COLO668 (cell line): Measurements from ENCODE around the gene SHTN1.

Experiments
- DNase-seq: peaks from one replicate; lab custom pipeline; 2025; ENCODE audit not compliant: unreplicated experiment; lab: John Stamatoyannopoulos, UW

Gene SHTN1

GRCh38 chr10:116985611-116986010 is 19.4 kb downstream of the SHTN1 start:
- DNase-seq: no peak

DNA sequence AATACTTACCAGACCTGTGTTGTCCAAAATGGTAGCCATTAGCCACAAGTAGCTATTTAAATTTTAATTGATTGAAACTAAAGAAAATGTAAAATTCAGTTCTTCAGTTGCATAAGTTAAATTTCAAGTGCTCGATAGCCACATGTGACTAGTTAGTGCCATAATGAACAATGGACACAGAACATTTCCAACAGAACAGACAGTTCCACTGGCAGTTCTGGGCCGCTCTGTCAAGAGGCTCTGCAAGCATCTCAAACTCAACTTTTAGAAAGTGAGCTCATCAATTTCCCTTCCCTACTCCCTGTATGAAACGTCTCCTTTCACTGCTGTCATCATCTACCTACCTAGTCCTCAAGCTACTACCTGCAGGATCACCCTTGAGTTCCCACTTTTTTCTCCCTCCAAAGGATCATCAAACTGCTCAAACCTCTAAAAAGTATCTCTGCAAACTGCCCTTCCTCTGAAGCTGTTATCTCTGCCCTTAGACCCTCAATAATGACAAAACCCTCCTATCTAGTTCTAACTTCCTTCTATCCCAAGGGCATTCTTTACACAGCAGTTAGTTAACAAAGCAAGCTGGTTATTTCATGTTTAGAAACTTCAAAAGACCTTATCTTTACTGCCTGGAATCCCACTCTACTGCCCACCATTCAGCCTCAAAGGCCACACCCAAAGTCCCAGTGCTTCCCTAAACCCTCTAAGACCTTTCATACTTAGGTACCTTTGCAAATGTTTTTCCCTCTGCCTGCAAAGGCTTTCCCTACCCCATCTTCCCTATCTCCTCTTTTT is 20.6 kb downstream of the SHTN1 start:
- no peak for DNase-seq

- DNase-seq: no peak
Observed at GRCh38 chr10:116980041-116980440, 24.9 kb downstream of the SHTN1 start.

- no peak for DNase-seq
Observed at GRCh38 chr10:116978901-116979300, 26.1 kb downstream of the SHTN1 start.

DNA sequence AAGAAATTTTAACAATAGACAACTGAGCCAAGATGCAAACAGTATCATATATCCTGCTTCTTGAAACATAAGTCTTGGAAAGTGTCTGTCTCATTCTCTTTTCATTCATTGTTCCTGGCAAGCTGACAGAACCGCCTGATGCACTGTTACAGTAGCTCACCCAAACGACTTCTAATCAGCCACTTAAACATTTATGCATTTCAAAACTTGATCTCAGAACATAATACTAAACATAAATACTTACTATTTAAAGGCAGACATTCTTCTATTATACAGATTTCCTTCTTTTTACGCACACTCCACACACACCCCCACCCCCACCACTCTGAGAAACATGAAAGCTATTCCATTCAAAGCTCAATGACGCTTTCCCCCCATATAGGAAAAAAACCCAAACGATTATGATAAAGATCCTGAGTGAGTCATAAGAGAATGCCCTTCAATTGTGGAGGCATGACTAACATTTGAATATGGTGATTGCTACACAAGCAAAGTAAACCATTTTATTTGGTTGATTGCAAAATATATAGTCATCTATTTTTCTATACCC is 30.5 kb downstream of the SHTN1 start:
- DNase-seq: no peak

- DNase-seq: no peak
Observed at GRCh38 chr10:116973946-116974455, 31.0 kb downstream of the SHTN1 start.

GRCh38 chr10:116973371-116973905 is 31.5 kb downstream of the SHTN1 start:
- no peak for DNase-seq

DNA sequence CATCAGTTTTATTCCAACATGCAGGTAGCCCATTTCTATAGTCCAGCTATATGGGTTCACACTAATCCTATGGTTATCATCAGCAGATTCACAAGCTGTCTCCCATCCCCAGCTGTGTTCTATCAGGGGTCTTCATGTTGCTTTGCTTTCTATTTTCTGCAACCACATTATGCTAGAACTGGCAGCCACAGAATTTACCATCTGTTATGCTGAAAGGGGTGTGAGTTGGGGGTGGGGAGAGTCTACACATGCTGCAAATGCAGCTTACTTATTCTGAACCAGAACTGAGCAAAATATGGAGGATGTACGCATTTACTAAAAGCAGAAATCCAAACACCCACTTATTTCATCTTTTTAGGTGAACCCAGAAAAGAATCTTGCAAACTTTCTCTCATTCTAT is 32.9 kb downstream of the SHTN1 start:
- no peak for DNase-seq

DNA sequence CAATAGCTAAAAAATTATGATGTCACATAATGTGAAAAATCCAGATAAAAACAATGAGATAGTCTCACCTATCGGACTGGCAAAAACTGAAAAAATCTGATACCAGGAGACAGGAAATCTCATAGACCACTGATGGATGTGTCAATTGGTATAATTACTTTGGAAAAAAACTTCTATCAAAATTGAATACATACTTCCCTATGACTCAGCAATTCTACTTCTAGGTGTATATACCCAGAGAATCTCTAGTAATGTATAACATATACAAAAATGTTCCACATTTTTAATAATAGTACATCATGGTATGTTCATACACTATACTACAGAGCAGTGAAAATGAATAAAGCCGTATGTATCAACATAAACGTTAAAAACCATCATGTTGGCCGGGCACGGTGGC is 34.9 kb downstream of the SHTN1 start:
- DNase-seq: no peak

DNA sequence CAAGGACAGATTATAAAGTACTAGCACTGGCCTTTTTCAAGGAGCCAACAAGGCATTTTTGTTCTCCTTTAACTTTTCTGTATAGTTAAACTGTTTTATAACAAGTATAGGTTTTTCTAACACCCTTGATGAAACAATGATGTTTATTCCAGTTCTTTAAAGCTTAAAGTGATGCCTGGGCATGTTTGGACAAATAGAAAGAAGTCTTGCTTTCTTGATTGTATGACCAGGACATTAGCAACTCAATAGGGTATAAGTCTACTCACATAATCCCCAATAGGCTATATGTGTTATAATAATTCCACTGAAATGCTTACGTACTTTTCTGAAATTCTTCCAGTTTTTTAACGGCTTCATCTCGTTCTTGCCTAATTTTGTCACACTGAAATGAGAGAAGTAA is 36.7 kb downstream of the SHTN1 start:
- DNase-seq: no peak

DNA sequence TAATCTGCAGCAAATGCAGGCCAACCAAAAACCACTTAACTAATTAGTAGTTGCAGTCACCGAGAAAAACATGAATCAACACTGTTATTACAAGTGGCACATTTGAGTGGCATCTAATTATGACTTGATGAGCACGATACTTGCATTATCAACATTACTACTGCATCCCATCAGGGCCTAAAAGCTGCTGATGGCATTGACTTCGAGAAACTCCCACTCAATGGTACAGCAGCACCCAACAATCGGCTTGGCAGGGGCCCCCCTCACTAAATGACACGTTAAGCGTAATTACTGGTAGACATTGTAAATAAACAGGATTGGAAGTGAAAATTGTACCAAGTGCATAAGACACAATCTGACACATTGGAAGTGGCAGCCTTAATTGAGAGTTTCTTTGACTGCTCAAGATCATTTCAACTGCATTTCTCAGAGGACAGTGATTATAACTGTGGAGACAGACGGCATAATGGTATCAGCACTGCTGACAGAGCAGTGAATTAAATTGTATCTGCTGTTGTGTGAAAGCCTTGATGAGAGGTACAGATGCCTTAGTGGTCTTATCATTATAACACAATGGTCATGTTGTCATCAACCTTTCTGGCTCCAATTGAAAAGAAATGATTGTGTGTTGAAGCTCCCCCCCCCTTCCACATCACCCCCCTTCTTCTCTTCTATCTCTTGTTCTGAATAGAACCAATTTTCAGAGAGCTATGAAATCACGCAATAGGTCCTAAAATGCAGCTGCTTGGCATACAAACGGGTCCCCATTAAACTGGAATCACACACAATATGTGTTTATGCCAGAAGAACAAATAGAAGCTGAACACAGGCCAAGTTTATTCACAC is 43.4 kb downstream of the SHTN1 start:
- no peak for DNase-seq

DNA sequence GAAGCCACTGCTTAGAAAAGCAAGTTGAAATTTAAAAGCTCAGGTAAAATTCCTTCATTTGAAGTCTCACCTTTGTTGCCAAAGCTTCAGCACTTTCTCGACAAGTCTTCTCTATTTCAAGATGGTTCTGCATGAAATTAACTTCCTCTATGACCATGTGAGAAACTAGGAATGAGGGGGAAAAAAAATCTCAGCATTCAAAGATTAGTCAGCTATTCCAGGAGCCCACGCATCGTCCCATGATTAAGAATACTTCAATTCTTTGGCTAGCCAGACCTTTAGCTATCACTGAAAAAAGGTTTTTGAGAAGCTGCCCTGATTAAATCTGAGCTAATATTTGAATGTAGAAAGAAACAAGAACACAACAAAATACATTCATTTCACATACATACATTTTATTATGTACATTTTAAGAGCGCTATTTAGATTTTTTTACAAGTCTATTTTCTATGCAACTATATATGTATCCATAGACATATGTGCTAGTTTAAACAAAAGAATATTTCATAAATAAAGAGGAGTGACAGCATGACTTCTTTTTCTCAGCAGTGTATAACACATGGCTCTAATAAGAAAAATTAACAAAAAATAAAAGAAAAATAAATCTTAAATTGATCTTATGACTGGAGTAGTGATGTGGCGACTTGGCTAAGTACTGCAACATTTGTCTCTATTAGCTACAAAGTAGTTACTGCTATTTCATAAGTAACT is 44.8 kb downstream of the SHTN1 start:
- no peak for DNase-seq

- DNase-seq: no peak
Observed at GRCh38 chr10:116952729-116953128, 52.3 kb downstream of the SHTN1 start.

DNA sequence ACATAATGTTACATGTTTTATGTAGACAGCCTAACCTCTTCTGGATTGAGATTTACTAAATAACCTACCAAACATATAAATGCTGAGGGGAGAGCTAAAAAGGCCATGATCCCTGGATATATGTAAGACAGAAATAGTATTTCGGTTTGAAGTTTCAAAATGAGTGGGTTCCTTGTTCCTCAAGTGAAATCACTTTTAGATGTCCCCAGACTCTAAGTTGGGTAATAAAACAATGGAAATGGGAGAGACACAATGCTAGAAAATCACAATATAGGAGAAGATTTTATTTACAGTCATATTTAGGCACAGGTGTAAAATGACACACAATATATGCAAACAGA is 56.5 kb downstream of the SHTN1 start:
- DNase-seq: no peak

DNA sequence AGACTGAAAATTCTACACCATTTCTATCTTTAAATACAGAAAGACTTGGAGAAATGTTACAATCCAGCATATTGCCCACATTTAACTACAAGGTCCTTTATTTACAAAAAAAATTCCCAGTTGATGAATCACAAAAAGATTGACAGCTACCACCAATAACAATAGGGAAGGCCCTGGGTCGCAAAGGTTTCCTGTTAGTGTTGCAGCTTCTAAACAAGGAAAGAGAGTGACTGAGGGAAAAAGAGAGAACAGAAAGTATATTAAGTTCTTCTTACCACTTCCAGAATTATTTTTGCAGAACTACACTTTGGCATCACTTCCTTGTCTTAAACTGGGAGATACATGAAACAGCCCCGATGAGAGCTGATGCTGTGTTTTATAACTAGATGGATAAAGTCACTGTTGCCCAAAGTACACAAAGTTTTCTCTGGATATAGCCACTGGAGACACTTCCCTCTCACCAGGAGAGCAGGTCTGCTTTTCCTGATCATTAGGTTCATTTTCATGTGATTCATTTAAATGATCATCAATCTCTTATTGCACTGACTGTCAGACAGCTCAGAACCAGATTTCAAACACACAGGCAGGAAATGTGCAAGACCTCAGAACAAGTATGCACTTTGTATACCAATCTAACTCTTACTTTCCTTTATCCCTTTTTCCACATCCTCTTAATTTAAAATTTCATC is 57.0 kb downstream of the SHTN1 start:
- no peak for DNase-seq

DNA sequence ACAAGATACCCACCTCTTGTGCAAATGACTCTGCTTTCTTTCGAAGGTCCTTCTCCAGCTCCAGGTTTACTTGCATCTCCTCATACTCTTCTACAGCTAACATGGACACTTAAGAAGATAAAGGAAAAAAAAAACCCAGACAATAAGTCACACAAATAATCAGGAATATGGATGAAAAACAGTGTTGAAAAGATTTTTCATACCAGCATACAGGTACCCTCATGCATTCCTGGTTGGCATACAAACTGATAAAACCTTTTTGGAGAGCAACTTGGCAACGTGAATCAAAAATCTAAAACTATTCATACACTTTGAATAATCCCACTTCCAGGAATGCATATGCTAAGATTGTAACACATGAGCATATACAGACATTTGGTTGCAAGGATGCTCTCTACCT is 60.1 kb downstream of the SHTN1 start:
- no peak for DNase-seq

GRCh38 chr10:116931806-116932205 is 73.2 kb downstream of the SHTN1 start:
- DNase-seq: no peak

GRCh38 chr10:116926426-116926825 is 78.6 kb downstream of the SHTN1 start:
- no peak for DNase-seq

DNA sequence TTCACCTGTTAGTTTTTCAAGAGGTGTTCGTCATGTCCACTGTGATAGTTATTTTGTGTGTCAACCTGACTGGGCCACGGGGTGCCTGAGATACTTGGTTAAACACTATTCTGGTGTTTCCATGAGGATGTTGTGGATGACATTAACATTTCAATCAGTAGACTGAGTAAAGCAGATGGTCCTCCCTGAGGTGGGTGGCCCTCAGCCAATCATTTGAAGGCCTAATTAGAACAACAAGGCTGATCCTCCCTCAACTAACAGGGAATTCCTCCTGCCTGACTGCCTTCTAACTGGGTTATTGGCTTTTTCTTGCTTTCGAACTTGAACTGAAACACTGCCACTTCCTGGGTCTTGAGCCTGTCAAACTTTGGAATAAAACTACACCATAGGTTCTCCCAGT is 79.9 kb downstream of the SHTN1 start:
- DNase-seq: no peak

GRCh38 chr10:116919706-116920105 is 85.3 kb downstream of the SHTN1 start:
- no peak for DNase-seq
